Subcutaneous adipose tissue (tissue), 4 donors: Measurements from ENCODE around the gene TMPRSS5. TPM values are rescaled to one million over a fixed set of nuclear protein-coding genes. Genes with fewer than 3 reads are reported as not detected.

Experiments
- total RNA-seq, 4 donors: library from RNA; depleted of rRNA; stranded (reverse); fragments of >200 nt; gene quantifications; one replicate each; pipeline ENCODE4 v1.1.0, GENCODE V29; 2016
- TF ChIP-seq, protein P1 (sequence below): fragments of 450-650 bp; IDR thresholded peaks from one replicate; pipeline ENCODE4 v1.5.1; 2016; ENCODE audit warnings: low read depth, mild to moderate bottlenecking, control low read depth, antibody characterized with exemption, moderate library complexity

The TMPRSS5 gene
- total RNA-seq, 4 donors from 2014 or later, result 0.34 to 7.9 (median 1.1) TPM; not detected in 1

- TF ChIP-seq, protein P1, sequence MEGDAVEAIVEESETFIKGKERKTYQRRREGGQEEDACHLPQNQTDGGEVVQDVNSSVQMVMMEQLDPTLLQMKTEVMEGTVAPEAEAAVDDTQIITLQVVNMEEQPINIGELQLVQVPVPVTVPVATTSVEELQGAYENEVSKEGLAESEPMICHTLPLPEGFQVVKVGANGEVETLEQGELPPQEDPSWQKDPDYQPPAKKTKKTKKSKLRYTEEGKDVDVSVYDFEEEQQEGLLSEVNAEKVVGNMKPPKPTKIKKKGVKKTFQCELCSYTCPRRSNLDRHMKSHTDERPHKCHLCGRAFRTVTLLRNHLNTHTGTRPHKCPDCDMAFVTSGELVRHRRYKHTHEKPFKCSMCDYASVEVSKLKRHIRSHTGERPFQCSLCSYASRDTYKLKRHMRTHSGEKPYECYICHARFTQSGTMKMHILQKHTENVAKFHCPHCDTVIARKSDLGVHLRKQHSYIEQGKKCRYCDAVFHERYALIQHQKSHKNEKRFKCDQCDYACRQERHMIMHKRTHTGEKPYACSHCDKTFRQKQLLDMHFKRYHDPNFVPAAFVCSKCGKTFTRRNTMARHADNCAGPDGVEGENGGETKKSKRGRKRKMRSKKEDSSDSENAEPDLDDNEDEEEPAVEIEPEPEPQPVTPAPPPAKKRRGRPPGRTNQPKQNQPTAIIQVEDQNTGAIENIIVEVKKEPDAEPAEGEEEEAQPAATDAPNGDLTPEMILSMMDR, result no peak
Observed at GRCh38 chr11:113674397-113674685, 31.8 kb downstream of the TMPRSS5 start.

DNA sequence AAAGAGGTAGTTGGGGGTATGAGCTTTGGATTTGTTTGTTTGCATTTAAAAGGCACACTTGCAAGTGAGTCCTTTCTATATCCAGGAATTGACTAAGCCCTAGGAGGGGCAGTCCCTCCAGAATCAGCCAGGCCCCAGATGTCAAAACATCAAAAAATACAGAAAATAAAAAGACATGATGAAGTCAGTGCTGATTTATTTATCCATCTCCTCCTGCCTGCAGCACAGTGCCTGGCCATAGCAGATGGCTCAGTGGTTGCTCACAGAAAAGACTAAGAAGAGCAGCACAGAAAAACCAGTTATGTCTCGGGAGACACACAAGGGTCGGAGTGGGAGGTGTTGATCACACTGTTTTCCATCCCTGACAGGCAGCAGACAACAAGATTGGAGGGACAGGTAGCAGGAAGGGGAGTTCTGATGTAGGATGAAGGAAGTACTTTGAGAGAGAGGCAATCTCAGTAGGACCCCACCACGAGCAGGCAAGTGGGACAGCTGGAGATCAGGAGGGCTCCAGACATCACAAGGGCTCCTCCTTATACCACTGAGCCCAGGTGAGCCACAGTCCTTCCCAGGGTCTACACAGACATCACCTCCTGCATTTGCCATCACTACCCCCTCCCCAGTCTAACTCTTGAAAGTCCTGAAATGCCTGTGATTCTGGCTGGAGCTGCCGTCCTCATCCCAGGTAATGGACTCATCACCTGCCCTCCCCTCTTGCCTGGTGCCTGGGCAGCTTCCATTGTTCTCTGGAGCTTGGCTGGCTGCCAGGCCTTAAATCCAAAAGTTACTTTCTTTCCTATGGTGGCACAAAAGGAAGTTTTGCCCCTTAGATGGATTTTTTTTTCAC lies 32.3 kb downstream of the TMPRSS5 start:
- TF ChIP-seq, protein P1, result no peak

DNA sequence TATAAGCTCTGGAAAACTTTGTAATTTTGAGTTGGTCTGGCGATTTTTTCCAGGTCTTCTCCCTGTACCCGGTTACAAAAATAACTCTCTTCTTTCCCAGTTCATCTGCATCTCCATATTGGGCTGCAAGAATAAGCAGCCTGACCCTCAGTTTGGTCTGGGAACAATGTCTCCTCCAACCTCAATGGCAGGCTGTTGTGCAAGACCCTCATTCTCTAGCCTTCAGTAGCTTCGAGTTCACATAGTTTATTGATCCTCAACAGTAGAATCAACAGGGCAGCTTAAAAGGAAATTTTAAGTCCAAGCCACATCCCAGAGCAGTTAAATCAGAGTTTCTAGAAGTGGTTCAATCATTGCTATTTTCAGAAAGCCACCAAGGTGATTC lies 35.3 kb downstream of the TMPRSS5 start:
- TF ChIP-seq, protein P1, result no peak

DNA sequence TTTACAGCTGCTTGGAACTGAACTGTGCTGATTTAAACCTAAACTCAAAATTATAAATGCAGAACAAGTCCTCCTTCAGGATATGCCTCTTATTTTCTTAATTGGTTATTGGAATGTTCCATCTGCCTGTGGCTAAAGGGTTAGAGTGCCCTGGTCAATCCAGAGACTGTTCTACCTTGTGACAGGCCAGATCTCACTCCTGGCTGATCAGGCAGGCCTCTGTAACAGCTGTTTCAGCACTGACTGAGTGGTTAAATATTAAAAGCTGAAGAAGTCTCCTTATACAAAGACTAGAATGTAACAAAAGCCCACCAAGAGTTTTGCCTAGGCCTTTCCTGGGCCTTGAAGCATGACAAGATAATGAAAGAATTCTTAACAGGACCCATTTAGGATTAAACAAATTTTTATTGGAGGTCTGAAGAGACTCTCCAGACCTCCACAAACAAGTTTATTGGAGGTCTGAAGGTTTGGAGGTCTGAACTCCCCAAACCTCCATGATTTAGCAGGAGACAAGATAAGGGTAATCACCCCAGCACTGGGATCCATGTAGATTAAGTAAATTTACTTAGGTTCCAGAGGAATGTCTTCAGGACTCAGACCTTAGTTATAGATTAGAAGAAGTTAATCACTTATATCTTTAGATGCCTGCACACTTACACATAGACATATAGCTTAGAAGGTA lies 35.8 kb downstream of the TMPRSS5 start:
- TF ChIP-seq, protein P1, result no peak

GRCh38 chr11:113668255-113668654 lies 37.9 kb downstream of the TMPRSS5 start:
- TF ChIP-seq, protein P1, result no peak

DNA sequence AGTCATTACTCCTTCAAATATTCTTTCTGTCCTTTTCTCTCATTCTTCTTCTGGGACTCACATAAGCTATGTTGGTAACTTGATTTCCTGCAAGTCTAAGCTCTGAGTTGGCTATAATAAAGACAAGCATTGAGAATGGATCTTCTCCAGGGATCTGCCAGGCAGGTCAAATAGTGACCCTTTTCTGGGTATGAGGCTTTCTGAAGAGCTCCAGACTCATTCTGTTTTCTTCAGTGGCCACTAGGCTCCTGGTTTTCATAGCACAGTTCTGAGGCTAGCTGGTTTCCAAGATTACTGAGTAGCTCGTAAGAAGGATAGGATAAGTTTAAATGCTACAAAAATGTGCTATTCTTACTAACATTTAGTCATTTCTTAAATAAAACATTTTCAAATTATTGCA lies 38.3 kb downstream of the TMPRSS5 start:
- TF ChIP-seq, protein P1, result no peak

- TF ChIP-seq, protein P1, result no peak
Observed at GRCh38 chr11:113666584-113666983, 39.5 kb downstream of the TMPRSS5 start.
